GM21360 (cell line): ENCODE measurements around the gene SERPINI1.

Source experiments
- ATAC-seq: cut with Tn5 transposase; IDR thresholded peaks from one replicate; pipeline ENCODE4 v1.9.1; 2021; ENCODE audit warnings: mild to moderate bottlenecking, moderate library complexity; ENCODE audit not compliant: unreplicated experiment

SERPINI1 gene, protein sequence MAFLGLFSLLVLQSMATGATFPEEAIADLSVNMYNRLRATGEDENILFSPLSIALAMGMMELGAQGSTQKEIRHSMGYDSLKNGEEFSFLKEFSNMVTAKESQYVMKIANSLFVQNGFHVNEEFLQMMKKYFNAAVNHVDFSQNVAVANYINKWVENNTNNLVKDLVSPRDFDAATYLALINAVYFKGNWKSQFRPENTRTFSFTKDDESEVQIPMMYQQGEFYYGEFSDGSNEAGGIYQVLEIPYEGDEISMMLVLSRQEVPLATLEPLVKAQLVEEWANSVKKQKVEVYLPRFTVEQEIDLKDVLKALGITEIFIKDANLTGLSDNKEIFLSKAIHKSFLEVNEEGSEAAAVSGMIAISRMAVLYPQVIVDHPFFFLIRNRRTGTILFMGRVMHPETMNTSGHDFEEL

DNA sequence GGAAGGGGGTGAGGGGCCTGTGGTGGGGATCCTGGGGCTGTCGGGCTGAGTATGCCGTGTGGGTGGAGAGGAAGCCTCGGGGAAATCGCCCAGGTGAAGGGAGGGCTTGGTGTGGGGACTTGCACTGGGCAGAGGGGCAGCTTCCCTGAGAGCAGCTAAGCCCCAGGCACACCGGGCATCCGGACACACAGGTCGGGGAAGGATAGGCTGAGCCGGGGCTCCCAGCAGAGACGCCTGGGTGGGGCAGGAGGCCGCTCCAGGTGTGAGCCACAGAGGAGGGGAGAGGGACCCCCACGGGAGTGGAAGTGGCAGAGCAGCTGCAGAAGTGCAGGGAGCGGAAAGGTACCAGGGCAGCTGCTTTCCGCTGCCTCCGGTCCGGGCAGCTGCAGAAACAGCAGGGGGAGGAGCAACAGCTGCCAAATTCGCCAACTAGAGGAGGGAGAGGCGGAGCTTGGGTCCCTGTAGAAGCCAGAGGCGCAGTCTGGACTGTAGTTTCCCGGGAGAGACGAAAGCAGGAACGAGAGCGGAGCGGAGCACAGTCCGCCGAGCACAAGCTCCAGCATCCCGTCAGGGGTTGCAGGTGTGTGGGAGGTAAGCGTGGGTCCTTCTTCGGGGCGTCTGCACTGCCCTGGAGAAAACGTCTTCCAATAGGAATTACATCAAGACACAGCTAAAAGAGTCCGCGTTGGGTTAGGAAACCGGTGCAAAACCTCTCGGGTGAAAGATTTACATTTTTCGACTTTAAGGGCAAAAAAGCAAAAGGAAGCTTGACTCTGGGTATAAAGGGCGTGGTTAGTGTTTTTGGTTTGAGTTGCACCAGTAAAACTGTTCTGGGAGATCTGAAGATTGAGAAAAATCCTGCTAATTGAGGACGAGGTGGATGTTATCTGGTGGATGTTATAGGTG is at the start of gene SERPINI1:
Gene SERPINI1, plus strand, starts transcription at position 489 of the 906 bp plus-strand sequence. CDS start 53,408 bp downstream, outside the sequence.
- peak; percentile 55 for ATAC-seq

DNA sequence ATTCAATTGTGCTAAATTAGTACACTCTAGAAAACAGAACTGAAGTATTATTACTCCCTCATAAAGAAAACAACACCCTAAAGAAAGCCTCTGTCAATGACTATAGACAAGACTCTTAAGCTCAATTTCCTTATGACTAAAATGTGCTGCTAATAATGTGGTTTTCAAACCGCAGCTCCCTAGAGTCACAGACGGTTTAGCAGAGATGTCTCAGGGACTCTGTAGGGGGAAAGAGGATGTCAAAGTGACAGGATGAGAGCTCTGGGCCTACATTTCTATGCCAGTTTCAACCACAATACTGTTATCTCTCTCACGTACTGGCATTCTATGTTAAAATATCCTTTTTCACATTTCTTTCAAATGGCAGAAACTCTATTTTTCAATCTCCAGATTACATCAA is 44.2 kb upstream of the SERPINI1 start:
- peak; percentile 100 for ATAC-seq

DNA sequence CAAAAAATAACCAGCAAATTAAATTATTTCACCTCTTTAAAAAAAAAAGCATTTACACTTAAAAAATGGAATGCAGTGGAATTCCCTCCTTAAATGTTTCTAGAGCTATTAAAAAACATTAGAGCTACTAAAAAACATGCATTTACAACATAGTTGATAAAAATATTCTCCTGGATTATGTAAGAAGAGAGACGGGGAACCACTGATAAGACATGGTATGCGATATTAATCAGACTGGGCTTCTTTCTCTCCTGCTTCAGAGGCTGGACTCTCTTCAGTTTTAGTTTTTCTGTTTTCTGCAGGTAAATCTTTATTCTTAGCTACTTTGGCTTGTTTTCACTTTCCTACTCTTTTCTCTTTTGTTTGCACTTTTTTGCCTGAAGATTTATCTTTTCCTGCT is 41.4 kb upstream of the SERPINI1 start:
- no peak for ATAC-seq

DNA sequence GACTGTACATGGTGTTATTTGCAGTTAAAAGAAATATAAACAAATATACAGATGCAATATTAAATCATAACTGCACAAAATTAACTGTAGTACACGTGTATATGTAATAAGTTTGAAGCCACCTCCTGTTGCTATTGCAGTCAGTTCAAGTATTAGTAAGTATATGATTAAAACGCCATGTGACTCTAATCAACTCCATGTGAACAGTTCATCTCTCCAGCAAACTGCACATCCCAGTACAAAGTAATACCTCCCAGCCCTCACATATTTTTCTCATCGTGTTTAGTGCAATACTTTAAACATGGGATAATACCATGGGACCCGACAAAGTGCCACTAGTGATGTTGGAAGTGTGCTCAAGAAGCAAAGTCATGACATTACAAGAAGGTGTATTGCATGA is 35.5 kb upstream of the SERPINI1 start:
- ATAC-seq, result no peak

DNA sequence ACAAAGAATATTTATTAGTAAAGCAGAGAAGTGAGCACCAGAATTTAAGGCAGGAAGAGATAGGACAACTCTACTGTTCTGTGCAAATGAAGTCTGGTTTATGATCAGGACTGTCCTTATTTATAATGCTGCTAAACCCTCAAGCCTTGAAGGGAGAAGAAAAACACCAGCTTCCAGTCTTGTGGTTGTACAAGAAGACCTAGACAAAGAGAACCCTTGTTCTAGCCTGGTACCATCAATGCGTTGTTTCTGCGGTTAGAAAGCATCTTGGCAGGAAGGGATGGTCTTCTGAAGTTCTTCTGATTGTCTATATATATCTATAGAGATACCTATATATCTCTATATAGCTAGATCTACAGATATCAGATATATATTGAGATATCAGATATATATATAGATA is 34.6 kb upstream of the SERPINI1 start:
- ATAC-seq, result no peak

DNA sequence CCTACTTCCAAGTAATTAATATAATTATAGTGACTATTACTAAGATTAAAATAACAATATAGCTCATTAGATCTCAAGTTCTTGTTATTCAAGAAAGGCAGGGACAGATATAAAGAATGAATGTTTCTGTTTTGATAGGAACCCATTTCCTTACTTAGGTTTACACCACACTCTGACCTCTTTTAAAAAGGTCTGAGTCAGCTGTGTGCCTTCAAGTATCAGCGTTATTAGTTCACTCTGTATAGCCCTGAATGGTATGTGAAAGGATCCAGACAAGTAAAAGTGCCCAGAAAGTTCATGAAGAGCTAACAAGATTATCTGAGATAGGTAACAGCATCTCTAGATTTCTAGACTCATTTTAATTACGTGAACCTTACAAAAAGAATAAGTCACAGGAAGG is 29.7 kb upstream of the SERPINI1 start:
- no peak for ATAC-seq

DNA sequence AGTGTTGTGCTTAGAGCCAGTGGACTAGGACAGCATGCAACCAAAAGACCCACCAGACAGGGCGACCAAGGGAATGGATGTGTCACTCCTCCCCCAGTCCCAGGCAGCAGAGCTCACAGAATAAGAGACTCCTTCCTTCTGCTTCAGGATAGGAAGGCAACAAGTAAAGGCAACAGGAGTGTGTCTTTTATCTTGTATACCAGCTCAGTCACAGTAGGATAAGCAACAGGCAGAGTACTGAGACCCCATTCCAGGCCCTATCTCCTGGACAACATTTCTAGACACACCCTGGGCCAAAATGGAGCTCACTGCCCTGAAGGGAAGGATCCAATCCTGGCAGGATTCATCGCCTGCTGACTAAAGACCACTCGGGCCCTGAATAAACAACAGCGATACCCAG is 25.8 kb upstream of the SERPINI1 start:
- no peak for ATAC-seq

DNA sequence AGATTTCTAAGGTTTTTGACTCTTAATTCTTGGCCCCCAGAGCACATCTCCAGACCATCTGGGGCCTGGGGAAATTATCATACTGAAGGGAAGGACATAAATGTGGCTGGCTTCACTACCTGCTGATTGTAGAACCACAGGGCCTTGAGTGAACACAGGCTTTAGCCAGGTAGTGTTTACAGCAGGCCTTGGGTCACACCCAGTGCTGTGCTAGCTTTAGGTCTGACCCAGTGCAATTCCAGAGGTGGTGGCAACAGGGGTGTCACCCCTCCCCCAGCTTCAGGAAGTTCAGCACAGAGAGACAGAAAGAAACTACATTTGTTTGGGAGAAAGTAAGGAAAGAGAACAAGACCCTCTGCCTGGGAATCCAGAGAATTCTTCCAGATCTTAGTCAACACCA is 25.0 kb upstream of the SERPINI1 start:
- ATAC-seq, result no peak

DNA sequence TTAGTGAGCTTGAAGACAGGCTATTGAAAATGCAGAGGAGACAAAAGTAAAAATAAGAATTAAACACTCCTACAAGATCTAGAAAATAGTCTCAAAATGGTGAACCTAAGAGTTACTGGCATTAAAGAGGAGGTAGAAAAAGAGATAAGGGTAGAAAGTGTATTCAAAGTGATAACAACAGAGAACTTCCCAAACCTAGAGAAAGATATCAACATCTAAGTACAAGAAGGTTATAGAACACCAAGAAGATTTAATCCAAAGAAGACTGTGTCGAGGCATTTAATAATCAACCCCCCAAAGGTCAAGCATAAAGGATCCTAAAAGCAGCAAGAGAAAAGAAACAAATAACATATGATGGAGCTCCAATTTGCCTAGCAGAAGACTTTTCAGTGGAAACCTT is 24.1 kb upstream of the SERPINI1 start:
- no peak for ATAC-seq

DNA sequence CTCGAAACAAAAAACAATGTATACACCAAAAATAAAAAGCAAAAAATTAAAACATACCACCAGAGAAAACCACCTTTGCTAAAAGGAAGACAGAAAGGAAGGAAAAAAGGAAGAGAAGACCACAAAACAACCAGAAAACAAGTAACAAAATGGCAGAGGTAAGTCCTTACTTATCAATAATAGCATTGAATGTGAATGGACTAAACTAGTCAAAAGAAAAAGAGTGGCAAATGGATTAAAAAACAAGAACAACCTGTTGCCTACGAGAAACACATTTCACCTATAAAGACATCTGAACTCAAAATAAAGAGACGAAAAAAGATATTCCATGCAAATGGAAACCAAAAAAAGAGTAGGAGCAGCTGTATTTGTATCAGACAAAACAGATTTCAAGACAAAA is 23.1 kb upstream of the SERPINI1 start:
- no peak for ATAC-seq

DNA sequence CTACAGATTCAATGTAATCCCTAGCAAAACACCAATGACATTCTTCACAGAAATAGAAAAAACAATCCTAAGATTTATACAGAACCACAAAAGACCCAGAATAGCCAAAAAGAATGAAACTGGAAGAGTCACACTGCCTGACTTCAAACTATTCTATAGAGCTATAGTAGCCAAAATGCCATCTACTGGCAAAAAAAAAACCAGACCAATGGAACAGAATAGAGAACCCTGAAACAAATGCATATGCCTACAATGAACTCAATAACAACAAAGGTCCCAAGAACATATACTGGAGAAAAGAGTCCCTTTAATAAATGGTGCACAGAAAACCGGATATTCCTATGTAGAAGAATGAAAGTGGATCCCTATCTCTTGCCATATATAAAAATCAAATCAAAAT is 20.6 kb upstream of the SERPINI1 start:
- ATAC-seq, result no peak

DNA sequence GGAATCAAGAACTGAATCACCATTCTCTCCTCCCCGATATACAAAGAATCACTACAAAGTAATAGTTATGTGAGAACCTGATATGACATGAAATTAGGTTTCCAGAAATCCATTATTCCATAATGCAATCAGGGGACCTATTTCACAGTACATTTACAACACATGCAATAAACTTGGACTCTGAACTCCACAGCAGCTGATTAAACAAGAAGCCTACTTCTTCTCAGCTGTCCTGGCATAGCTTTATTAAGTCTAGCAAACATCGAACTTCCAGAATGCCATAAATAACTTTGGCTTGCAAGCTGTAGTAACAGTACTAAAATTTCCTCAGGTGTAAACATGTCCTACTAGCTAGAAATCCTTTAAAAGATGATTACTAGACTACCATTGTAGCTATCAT is 18.6 kb upstream of the SERPINI1 start:
- ATAC-seq, result no peak

DNA sequence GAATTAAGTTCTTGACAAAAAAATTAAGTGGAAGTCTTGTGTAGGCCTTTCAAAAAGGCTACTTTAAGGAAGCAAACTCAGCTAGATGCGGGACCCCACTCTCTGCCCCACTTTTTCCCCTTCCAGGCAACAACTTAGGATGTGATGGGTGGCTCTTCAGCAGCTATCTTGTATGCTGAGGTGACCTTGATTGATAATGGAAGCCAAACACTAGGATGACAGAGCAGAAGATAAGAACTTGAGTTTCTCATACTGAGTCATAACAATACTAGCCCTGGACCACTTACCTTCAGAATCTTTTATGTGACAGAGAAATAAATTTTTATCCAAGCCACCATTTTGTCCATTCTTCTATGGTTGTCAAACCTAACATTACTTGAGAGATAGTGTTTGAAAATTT is 16.9 kb upstream of the SERPINI1 start:
- no peak for ATAC-seq

DNA sequence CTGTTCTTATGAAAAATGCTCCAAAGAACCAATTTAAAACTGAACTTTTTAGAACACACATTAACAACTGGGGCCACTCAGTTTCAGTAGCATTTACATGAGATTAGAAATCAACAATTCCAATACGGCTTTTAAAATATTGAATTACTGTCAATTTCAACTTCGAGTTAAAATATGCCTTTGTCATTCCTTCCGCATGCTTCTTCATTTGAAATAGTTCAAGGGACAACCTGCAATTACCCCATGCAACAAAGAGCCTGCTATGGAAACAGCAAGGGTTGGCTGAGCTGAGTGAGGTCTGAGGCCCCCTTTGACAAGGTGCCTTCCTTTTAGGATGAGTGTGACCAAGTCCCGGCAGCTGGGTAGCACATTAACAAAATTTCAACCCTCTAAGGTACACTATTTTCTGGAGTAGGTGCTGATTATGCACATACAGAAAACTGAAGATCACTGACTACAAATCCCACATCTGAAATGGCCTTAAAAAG is 12.5 kb upstream of the SERPINI1 start:
- no peak for ATAC-seq

DNA sequence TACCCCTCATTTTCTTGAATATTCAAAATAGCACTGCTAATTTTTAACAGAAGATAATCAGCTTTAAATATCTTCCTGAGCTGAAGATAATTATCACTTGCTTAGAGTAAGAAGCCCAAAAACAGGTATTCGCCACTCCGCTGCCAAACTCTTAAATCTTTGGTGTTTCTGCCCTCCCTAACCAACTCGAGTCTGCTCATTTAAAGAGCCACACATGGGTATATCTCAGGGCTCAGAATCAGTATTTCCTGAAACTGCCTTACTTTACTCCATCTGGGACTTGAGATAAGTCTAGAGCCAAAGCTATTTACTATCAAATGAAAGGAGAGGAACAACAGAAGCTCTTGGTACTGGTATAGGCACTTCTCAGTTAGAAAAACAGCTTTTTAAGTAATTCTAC is 11.6 kb upstream of the SERPINI1 start:
- no peak for ATAC-seq

DNA sequence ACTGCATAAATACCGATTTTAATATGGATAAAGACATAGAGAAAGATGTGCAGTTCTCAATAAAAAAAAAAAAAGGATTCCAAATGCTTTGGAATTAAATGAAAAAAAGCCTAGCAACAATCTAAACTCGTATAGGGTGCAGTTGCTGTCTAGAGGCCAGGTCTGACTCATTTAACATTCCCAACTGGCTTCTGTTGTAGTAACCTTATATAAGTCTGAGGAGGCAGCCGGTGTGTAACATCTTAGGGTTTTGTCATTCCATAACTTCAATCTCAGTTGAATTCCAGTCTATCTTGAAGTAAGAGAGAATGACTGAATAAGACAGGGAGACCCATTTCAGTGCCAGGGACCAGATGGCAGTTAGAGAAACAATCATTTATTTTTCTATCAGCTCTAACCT is 7.3 kb upstream of the SERPINI1 start:
- no peak for ATAC-seq

DNA sequence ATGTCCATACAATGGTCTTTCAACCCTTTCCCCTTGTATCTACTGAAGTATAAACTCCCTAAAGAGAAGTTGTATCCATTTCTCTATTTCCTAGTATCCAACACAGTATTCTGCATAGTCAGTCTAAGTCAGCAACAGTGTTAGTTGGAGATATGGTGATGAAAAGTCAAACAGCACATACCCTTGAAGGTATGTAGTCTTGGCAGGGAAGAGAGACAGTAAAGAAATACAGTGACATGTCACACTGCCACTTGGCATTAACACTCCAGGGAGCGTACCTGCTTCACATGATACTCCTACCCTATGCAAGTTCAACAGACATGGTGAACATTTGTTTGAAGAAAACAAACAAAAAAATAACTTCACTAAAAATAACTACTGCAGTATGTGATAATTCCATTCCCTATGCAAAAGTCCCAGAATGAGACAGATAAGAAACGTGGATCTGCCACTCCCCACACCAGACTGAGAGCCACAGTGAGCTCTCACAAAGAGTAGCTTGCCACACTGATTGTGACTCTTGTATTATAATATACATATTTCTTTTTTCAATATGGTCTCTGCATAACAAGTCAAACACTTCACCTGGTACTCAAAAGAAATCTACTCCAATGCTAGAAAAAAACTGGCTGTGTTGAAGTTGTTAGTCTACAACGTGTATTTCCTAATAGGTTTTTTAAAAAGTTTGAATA is 6.7 kb upstream of the SERPINI1 start:
- no peak for ATAC-seq

DNA sequence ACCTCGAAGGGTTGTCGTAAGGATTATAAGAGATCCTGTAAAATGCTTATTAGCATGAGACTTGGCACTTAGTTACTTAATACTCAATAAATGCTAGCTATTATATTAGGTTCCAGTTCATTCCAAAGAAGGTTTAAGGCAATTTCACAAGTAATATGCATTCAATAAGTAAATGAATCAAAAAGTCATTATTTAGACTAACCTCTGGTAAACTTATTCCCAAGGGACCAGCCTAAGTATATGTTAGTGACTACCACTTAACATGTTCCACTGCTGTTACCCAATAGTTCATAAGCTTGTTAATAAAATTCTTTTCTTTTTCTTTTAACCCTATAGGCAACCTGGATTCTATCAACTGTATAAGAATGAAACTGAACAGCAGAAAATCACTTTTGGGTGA is 5.9 kb upstream of the SERPINI1 start:
- ATAC-seq, result no peak

DNA sequence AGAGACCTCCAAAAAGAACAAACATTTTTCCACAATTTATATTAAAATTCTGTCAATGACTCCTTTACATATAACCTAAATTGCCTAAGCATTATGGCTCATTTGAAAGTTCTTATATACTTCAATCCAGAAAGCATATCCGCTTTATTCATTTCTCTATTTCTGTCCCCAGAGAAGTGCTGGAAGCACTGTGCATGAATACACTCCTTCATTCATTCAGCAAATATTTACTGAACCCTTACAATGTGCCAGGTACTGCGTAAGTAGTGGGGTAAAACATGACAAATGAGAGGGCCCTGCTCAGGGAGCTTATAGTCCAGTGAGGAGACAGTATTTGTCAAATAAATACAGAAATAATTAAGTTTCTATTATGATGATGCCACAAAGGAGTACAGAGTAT is 4.1 kb upstream of the SERPINI1 start:
- ATAC-seq, result no peak

DNA sequence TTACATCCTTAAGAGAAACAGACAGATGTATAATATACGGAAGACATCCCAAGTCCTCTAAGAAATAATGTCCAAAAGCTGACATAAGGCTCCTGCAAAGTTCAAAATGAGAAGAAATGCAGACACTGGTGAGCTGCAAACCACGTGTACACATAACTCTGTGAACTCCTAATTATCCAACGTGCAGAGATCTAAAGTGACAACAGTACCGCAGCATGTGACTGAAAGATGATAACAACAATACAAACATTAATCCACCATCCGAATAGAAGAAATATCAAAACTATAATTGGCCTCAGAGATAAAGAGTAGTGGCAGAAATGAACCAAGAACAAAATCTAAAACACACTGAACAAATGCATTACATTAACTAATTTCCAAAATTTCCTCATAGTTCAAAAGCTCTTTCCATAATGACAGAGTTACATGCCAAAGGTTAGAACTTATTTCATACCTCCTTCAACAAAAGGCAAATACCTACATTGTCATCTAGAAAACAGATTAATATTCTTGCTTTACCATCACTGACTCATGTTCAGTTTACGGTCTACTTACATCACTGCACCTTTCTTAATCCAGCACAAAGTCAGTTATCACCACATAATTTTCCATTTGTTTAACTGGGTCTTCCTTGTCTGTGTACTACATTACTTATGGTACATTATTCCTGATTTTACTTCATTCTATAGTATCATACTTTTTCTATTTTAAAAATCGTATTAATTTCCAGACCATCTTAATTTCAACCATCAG is 3.0 kb upstream of the SERPINI1 start:
- ATAC-seq, result no peak
